Measurements from ENCODE around the gene EMD. TPM values are rescaled to one million over a fixed set of nuclear protein-coding genes. Genes with fewer than 3 reads are reported as not detected.
"Not testable (repeated sequence)": the region's sequence is repeated elsewhere in the genome, so short reads cannot be mapped to it uniquely, and the experiment has no call there.

EMD gene
- total RNA-seq, 1 donor from 2014 or later = 83.3 TPM

DNA sequence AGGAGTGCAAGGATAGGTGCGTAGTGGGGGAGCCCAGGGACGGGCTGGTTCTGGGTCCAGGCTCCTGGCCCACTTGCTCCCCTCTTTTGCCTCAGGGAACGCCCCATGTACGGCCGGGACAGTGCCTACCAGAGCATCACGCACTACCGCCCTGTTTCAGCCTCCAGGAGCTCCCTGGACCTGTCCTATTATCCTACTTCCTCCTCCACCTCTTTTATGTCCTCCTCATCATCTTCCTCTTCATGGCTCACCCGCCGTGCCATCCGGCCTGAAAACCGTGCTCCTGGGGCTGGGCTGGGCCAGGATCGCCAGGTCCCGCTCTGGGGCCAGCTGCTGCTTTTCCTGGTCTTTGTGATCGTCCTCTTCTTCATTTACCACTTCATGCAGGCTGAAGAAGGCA, 1.7 kb downstream of the EMD start:
- intact Hi-C loops (cut with micrococcal nuclease) = no loop called here

DNA sequence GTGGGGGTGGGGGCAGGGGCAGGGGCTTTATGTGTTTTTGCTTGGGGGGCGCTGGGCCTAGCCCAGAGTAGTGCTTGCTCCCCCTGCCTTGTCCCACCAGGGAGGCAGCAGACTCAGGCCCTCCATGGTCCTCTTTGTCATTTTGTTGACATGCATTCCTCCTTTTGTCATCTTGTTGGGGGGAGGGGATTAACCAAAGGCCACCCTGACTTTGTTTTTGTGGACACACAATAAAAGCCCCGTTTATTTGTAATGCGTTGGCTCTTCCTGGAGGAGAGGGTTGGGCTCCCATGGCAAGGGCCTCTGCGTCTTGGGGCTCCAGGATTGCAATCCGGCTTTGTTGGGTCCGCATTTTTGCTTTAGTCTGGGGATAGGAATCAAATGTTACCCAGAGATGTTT, 2.2 kb downstream of the EMD start:
- peaks cover 4% of the 10 kb centered on the region for H3K4me1 Mint-ChIP-seq (ENCODE audit: low read depth)

More for the DNA sequence above, 1.7 kb downstream of the EMD start:
- DNase-seq (ENCODE audit: low spot score) = no peak
- peak overlapping the region; percentile 89 for H3K4me3 Mint-ChIP-seq
- no peaks in the 10 kb centered on the region for H3K9me3 Mint-ChIP-seq
- H3K4me1 Mint-ChIP-seq (ENCODE audit: low read depth) = peaks cover 4% of the 10 kb centered on the region
- H3K27me3 Mint-ChIP-seq (ENCODE audit: insufficient read depth) = no peaks in the 10 kb centered on the region
- peaks cover 10% of the 10 kb centered on the region for H3K36me3 Mint-ChIP-seq (ENCODE audit: low read depth)
- peak overlapping the region; percentile 78 for H3K27ac Mint-ChIP-seq

DNA sequence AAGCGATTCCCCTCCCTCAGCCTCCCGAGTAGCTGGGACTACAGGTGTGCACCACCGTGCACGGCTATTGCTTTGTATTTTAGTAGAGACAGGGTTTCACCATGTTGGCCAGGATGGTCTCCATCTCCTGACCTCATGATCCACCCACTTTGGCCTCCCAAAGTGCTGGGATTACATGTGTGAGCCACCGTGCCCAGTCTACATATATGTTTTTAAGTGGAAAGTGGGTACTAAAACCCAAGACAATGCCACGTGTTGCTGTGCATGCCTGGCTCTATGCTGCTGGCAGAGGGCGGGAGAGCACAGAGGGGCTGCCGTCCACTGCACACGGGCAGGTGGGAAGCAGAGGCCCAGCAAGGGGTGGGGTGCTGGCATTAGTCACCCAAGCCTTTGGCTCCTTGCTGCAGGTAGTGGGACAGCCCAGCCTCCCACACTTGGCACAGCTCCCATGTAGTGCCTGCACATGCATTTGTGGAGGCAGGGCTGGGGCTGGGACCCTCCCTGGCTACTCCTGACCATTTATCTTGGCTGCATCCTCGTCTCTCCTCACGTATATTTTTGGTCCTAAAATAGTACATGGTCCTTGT, 3.5 kb downstream of the EMD start:
- H3K9me3 Mint-ChIP-seq = no peaks in the 10 kb centered on the region
- intact Hi-C loops (cut with micrococcal nuclease) = no loop called here
- H3K4me1 Mint-ChIP-seq (ENCODE audit: low read depth) = no peaks in the 10 kb centered on the region
- peaks cover 10% of the 10 kb centered on the region for H3K36me3 Mint-ChIP-seq (ENCODE audit: low read depth)
- no peak overlapping the region for H3K27ac Mint-ChIP-seq
- no peaks in the 10 kb centered on the region for H3K27me3 Mint-ChIP-seq (ENCODE audit: insufficient read depth)
- DNase-seq (ENCODE audit: low spot score) = no peak
- H3K4me3 Mint-ChIP-seq = no peak overlapping the region

More for the DNA sequence above, 2.2 kb downstream of the EMD start:
- intact Hi-C loops (cut with micrococcal nuclease) = no loop called here
- Mint-ChIP-seq H3K27ac (no peak overlapping the region), H3K4me3 (peak overlapping the region; percentile 7), H3K36me3 (ENCODE audit: low read depth) (peaks cover 10% of the 10 kb centered on the region), H3K27me3 (ENCODE audit: insufficient read depth) (no peaks in the 10 kb centered on the region), H3K9me3 (no peaks in the 10 kb centered on the region)
- no peak for DNase-seq (ENCODE audit: low spot score)

DNA sequence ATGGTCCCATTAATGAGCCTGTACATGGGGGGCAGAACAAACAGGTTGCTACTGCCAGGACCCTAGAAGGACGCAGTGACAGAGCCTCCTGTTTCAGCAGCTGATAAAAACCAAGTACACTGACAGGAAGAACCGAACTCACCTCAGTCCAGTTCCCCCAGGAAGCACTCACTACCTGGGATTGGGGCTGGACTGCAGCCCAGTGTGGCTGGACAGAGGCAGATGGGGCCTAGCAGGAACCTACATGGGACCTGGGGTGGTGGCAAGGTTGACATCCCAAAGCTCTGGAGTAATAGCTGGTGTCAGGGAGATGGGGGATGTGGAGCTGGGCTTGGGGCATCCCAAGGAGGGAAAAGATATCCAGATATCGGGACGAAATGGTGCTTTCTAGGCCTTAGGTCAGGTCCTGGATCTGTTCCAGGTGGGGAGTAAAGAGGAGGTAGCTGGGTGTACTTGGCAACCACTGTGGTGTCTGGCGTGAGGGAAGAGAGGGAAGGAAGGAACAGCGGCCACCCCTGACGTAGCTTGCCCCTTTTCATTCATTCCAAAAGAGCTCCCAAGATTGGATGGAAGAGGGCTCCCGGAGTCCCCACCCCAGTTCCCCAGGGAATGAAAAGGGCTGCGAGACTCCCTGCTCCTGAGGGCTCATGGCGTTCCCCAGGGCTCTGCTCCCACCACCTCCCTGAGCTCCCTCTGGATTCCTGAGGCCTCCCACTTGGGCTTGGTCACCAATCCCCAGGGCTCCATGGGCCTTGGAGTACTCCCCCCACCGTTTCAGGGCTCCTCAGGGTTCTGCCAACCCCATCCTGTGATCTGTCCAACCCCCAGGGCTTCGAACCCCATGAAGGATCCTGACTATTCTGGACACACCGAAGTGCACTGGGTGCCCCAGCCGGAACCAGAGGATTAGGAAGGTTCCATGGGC, 4.5 kb downstream of the EMD start:
- DNase-seq (ENCODE audit: low spot score) = no peak
- Mint-ChIP-seq H3K27ac (peak overlapping the region; percentile 29), H3K4me3 (no peak overlapping the region), H3K27me3 (ENCODE audit: insufficient read depth) (no peaks in the 10 kb centered on the region), H3K9me3 (no peaks in the 10 kb centered on the region), H3K36me3 (ENCODE audit: low read depth) (peaks cover 10% of the 10 kb centered on the region), H3K4me1 (ENCODE audit: low read depth) (no peaks in the 10 kb centered on the region)
- intact Hi-C loops (cut with micrococcal nuclease) = no loop called here

DNA sequence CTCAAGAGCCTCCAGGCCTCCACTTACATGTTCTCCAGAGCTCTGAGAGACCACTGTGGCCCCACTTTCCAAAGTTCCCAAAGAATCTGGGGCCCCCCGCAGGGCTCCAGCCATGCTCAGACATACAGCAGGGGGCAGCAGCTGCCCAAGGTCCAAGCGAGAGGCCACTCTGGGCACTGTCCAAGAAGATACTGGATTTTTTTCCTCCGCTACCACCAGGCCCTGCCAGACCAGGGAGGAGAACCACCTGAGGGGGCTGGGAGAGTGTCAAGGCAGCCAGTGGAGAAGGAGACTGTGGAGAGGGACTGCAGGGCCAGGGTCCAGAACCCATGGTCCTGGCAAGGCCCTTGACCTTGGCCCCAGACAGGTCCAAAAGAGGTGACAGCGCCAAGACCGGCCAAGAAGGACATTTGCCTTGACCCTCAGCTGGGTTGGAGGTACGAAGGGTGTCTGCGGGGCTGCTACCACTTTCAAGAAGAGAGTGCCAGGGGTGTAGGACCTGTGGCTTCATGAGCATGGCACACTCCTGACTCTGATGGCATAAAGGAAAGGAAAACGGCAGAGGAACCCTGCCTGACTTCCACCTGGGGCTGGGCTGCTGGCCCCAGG, 5.3 kb downstream of the EMD start:
- Mint-ChIP-seq H3K36me3 (ENCODE audit: low read depth) (peaks cover 10% of the 10 kb centered on the region), H3K27me3 (ENCODE audit: insufficient read depth) (no peaks in the 10 kb centered on the region), H3K9me3 (no peaks in the 10 kb centered on the region), H3K4me3 (no peak overlapping the region), H3K4me1 (ENCODE audit: low read depth) (no peaks in the 10 kb centered on the region), H3K27ac (no peak overlapping the region)
- intact Hi-C loops (cut with micrococcal nuclease) = no loop called here
- DNase-seq (ENCODE audit: low spot score) = no peak

DNA sequence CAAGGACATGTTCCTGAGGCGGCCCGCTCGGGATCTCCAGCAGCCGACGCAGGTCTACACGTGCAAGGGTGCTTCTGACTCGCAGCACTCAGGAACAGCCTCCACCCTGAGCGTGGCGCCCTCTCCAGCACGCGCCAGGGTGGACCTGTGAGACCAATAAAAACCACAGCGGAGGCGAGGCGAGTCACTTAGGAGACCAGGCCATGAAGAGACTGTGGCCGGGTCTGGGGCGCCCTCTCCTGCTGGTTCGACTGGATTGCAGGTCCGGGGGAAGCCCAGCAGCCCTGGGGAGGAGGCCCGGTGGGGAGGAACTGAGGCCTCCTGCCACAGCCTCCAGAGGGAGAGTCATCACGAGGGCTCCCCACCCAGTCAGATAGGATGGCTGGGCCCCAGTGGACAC, 9.0 kb downstream of the EMD start:
- H3K4me1 Mint-ChIP-seq (ENCODE audit: low read depth); H3K27me3 Mint-ChIP-seq (ENCODE audit: insufficient read depth); H3K4me3 Mint-ChIP-seq; H3K36me3 Mint-ChIP-seq (ENCODE audit: low read depth); H3K9me3 Mint-ChIP-seq; H3K27ac Mint-ChIP-seq; DNase-seq (ENCODE audit: low spot score); intact Hi-C loops (cut with micrococcal nuclease): not testable (repeated sequence)

DNA sequence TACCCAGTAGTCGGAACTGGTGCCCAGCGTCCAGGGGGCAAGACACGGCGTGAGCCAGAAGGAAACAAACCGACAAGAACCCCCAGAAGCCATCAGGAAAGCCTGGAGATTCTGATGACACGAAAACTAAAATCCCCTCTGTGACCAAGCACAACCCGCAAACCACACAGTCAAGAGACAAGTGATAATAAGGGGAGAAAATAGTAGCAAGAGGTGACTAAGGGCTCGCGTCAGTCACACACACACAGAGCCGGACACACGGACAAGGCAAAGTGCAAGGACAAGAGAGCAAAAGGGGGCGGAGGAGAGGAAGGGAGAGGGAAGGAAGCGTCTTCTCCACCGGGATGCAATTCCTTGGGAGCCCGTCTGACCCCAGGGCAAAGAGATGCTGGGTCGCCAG, 9.6 kb downstream of the EMD start:
- H3K27me3 Mint-ChIP-seq (ENCODE audit: insufficient read depth); H3K27ac Mint-ChIP-seq; intact Hi-C loops (cut with micrococcal nuclease); H3K36me3 Mint-ChIP-seq (ENCODE audit: low read depth); H3K4me1 Mint-ChIP-seq (ENCODE audit: low read depth); H3K4me3 Mint-ChIP-seq; H3K9me3 Mint-ChIP-seq; DNase-seq (ENCODE audit: low spot score): not testable (repeated sequence)

DNA sequence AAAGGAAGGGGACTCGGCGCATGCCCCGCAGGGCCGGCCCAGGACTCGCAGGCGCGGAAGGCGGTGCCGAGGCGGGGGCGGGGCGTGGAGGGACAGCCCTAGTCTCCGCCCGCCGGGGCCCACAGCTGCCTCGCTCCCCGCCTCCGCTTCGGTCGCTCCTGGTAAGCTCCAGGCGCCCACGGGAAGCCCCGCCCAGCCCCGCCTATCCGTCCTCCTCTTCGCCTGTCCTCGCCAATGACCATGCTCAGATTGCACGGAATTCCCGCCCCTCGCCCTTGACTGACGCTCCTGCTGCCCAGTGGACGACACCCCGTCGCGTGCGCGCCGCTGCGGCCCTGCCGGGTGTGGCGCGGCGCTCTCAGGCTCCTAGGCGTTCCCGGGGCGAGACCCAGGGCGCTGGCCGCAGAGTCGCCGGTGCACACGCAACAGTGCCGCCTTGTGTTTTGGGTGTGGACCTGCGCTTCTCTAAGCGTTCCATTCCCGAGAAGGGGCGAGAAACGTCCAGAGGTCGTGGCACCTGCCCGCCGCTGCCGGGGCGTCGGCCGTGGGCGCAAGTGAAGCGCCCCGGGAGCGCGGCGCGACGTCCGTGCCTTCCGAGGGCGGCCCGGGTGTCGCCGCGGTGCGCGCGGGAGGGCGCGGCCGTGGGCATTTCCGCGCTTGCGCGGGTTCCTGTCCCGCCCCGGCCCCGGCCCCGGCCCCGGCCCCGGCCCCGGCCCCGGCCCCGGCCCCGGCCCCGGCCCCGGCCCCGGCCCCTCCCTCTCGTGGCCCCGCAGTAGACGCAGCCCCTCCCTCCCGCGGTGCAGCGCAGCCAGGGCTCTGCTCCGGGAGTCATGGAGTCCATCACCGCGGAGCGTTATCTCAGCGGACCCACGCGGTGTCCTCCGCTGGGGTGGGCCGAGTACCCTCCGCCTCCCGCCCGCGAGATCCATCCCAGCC, 11.0 kb downstream of the EMD start:
- DNase-seq (ENCODE audit: low spot score); H3K4me1 Mint-ChIP-seq (ENCODE audit: low read depth); H3K27me3 Mint-ChIP-seq (ENCODE audit: insufficient read depth); H3K36me3 Mint-ChIP-seq (ENCODE audit: low read depth); H3K4me3 Mint-ChIP-seq; H3K27ac Mint-ChIP-seq; H3K9me3 Mint-ChIP-seq: not testable (repeated sequence)
- intact Hi-C loops (cut with micrococcal nuclease) = loop anchor here (10.0 kb wide), 2 partner anchors 465 to 665 kb away; partner anchors contain the start of genes ABCD1, ARHGAP4 and BCAP31

DNA sequence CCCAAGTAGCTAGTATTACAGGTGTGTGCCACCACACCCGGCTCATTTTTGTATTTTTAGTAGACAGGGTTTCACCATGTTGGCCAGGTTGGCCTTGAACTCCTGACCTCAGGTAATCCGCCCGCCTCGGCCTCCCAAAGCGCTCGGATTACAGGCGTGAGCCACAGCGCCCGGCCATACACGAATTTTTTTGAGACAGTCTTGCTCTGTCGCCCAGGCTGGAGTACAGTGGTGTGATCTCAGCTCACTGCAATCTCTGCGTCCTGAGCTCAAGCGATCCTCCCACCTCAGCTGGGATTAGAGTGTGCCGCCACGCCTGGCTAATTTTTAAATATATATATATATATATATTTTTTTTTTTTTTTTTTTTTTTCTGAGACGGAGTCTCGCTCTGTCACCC, 17.3 kb downstream of the EMD start:
- not testable (repeated sequence) for H3K9me3 Mint-ChIP-seq; H3K27ac Mint-ChIP-seq; H3K27me3 Mint-ChIP-seq (ENCODE audit: insufficient read depth); DNase-seq (ENCODE audit: low spot score); H3K4me1 Mint-ChIP-seq (ENCODE audit: low read depth)
- Mint-ChIP-seq H3K4me3 (peak overlapping the region; percentile 98), H3K36me3 (ENCODE audit: low read depth) (peaks cover 20% of the 10 kb centered on the region)
- intact Hi-C loops (cut with micrococcal nuclease) = loop anchor here (5.0 to 10.0 kb wide), 3 partner anchors 136 to 672 kb away; partner anchors contain the start of genes ABCD1, ARHGAP4 and BCAP31

DNA sequence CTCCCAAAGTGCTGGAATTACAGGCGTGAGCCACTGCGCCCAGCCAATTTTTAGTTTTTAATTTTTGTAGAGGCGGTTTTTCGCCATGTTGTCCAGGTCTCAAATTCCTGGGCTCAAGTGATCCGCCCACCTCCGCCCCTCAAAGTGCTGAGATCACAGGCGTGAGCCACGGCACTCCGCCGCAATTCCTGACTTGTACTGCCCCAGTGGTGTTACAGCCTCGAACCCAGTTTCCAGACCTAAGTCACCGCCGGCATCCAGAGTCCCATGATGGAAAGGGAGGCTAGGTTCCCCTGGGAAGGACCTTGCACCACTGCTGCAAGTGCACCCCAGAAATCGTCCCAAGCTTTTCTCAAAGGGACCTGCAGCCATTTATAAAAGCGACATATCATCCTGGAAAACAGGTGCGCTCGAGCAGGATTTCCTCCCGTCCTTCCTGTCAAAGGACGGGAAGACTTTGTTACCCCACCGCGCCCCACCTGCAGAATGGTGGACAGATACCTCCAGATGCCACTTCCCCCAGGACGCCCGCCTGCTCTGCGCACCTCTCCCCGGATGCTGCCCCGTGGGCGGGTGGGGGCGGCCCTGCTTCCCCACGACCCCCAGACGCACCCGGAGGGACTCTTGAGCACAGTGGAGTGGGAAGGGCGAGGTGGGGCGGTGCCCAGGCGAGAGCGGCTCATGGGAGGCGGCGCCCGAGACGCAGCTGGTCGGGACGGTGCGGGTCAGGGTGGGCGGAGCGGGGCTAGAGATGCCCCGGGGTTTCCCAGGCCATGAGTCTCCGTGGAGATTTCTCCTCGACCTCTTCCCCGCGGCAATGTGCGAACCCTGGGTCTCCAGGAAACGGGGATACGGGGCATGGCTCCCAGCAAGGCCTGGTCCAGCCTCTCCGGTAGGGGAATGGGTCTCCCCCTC, 18.1 kb downstream of the EMD start:
- intact Hi-C loops (cut with micrococcal nuclease) = loop anchor here (5.0 to 10.0 kb wide), 3 partner anchors 135 to 672 kb away; partner anchors contain the start of genes ABCD1, ARHGAP4 and BCAP31
- peak overlapping the region; percentile 99 for H3K27ac Mint-ChIP-seq
- no peaks in the 10 kb centered on the region for H3K9me3 Mint-ChIP-seq
- peak overlapping the region; percentile 98 for H3K4me3 Mint-ChIP-seq
- peaks cover 8% of the 10 kb centered on the region for H3K4me1 Mint-ChIP-seq (ENCODE audit: low read depth)
- H3K36me3 Mint-ChIP-seq (ENCODE audit: low read depth) = peaks cover 20% of the 10 kb centered on the region
- peak; percentile 59 for DNase-seq (ENCODE audit: low spot score)
- no peaks in the 10 kb centered on the region for H3K27me3 Mint-ChIP-seq (ENCODE audit: insufficient read depth)

DNA sequence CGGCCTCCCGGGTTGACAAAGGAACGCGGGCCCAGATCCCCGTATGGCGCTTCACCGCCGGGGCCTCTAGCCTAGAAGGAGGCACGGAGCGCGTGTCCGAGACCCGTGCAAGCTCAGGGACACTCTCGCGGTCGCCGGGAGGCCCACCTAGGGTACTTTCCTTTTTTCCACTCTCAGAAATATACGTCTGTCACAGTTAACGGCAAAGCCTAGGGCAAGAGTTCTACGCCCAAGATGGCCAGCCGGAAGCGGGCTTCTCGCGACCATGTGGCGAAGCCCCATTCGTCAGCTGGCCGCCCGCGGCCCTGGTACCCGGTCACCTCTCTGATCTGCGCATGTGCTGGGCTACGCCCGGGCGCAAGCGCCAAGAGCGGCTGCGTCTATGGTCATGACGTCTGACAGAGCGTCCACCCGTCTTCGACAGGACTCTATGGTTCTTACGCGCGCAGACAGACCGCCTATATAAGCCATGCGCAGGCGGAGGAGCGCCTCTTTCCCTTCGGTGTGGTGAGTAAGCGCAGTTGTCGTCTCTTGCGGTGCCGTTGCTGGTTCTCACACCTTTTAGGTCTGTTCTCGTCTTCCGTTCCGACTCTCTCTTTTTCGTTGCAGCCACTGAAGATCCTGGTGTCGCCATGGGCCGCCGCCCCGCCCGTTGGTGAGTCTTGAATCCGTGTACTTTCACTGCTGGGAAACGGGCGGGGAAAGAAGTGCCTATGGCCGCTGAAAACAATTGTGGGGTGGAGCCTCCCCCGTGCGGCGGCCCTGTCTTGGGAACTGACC, 19.0 kb downstream of the EMD start, which contains the start of gene RPL10:
RPL10 (plus strand) TSS at position 490 of the 780 bp plus-strand sequence; CDS start at position 633, 143 bp downstream.
- Mint-ChIP-seq H3K36me3 (ENCODE audit: low read depth) (peaks cover 20% of the 10 kb centered on the region), H3K4me1 (ENCODE audit: low read depth) (peaks cover 8% of the 10 kb centered on the region), H3K9me3 (no peaks in the 10 kb centered on the region), H3K4me3 (peak within 1 kb of the TSS; percentile 98), H3K27ac (peak within 1 kb of the TSS; percentile 99), H3K27me3 (ENCODE audit: insufficient read depth) (no peaks in the 10 kb centered on the region)
- peak; percentile 91 for DNase-seq (ENCODE audit: low spot score)
- intact Hi-C loops (cut with micrococcal nuclease) = loop anchor here (5.0 to 10.0 kb wide), 3 partner anchors 134 to 673 kb away; partner anchors contain the start of genes ABCD1, ARHGAP4 and BCAP31
